ENCODE measurements around the gene ACSF3.

ACSF3 gene

DNA sequence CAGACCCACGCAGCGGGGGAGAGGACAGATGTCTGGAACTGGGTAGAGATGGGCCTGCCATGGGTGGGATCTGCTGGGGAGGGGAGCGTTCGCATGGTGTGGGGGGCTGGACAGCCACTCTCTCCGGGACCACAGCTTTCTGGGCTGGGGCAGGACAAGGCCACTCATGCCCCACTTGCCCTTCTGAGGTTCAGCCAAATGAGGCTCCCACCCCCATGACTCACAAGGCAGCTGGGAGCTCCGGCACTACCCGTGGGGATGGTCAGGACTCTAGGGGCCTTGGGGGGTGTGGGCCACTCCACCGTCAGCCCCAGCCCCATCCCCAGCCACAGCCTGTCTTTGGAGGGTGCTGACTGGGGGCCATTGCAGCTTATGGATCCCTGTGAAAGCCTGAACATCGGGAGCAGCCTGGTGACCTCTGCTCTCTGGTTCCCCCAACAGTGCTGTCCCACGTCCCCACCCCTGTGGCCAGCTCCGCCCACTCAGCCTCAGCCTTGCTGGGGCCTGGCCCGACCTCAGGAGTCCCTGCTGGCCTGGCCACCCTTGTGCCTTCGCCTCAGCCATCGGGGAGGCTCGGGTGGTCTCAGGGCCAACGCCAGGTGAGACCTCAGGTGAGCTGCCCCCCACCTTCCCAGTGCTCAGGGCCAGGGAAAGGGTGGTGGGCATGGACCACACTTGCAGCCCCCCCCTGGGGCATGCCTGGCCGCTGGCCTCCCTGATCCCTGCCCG lies 73.2 kb downstream of the ACSF3 start:
- no peak for DNase-seq

DNA sequence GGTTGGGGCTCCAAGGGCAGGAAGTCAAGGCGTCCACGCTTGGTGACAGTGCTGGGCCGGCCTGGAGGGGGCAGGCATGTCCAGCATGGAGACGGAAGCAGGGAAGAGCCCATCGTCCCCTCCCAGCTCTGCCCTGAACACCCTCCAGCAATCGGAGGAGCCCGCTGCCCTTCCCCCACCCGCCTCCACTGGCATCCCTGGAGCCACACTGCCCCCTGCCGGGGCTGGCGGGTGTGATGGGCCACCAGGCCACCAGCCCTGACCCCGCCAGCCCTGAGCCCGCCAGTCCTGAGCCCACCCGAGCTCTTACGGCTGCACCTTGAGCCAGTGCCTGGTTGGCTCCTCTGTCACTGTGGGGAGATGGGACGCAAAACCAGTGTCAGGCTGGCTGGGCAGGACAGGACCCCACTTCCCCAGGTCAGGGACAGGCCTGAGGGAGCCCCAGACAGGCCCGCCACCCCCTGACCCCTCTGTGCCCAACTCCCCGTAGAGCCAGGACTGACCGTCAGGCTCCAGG lies 73.8 kb downstream of the ACSF3 start:
- peak; percentile 20 for DNase-seq

DNA sequence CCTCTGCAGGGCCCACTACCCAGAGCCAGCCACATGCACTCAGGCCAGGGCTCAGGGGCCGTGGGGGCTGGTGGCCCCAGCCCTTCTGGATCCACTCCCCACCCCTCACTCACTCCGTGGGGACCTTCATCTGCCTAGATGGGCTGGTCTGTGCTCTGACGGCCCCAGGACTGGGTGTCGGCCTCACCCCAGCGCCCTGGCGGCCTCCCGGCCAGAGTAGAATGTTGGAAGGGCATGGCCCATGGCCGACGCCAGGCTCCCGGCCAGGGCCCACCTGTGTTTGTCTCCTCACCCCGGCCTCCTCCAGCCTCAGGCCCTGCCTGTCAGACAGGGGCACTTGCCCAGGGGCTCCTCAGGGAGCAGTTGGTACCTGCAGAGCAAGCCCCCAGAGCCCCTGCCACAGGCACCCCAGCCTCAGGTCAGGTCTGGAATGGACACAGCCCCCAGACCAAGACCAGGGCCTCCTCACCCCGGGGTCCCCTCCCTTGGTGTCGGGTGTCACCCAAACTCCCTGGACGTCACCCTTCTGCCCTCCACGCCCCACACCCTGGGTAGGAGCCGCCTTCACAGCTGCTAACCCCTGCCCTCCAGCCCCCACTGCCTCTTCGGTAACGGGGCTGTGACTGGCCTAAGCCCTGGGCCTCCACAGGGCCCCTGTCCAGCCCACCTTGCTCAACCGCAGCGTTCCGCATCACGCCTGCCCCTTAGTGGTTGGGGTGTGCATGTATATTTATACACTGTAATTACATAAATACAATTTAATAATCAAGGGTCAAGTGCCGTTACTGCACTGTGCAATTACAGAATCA lies 74.9 kb downstream of the ACSF3 start:
- no peak for DNase-seq

DNA sequence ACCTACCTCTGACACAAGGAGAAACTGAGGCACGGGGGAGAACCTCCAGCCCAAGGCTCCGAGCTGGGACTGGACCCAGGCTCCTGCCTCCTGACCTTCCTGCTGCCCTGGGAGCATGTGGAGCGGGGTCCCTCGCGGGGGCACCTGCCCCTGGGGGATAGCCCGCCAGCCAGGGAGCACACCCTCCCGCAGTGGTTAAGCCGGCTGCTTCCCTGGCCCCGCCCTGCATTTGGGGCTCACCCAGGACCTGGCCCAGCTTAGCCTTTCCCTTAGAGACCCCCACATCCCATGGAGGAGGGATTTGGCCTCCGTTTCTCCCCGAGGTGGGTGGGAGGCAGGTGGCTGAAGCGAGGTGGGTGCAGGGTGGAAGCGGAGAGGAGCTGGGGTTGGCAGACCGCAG lies 76.1 kb downstream of the ACSF3 start:
- no peak for DNase-seq

DNA sequence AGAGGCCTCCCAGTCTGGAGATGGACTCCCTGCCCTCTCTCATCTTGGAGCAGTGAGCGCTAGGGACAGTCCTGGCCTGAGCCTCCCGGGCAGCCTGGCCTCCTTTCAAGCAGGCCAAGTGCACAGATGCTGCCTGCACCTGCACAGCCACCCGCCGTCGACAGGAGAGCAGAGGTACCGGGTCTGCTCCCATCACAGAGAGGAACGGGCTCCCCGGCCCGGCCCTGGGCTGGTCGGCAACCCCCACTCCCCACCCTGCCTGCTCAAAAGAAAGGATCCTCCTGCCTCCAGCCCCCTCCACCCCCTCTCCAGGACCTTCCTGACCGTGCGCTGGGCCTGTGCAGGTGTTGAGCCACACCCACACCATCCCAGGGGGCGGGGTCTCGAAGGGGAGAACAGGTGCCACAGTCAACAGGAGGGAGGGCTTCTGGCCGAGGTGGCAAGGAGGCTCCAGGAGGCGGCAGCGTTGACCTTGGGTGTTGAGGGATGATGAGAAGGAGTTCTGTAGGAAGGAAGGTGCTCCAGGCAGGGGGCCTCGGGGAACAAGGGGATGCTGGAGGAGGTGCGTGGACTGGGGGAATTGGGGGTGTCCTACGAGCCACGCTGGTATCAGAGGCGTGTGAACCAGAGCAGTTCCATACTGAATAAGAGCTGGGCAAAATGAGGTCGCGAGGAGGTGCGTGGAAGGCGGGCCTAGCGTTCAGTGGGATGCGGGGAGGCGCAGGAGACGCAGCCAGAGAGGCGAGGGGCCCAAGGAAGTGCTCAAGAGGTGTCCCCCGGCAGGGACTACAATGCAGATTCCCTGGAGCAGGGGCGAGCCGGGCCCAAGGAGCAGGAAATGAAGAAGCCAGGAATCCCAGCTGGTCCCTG lies 76.9 kb downstream of the ACSF3 start:
- no peak for DNase-seq

DNA sequence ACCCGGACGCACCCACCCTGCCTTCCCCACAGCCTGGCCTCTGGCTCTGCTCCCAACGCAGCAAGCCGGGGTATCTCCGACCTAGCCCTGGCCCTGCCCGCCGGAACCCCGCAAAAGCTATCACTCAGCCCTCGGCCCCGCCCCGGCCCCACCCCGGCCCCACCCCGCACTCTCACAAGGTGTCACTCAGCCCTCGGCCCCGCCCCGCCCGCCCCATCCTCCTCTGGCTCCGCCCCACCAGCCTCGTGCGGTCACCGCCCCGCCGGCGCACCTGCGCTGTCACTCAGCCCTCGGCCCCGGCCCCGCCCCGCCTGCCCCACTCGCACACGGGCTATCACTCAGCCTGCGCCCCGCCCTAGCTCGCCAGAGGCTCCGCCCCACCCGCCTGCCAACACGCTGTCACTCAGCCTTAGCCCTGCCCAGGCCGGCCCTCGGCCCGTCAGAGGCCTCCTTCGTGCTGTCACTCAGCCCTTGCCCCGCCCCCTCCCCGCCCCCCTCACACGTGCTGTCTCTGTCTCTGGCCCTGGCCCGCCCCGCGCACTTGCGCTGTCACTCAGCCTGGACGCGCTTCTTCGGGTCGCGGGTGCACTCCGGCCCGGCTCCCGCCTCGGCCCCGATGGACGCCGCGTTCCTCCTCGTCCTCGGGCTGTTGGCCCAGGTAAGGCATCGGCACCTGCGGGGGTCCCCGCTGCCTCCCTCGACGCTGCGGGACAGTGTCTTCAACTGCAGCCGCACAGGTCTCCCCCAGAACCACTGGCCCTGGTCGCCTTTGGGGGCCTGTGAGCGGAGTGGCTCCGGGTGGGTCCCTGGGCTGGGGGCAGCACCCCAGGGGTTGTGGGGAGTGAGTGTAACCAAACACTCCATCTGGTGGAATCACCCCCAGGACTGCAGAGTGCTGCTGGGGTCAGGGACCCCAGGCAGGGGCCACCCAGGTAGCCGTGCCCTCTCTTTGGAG lies 77.8 kb downstream of the ACSF3 start, which contains the start of gene CDH15:
Gene CDH15 (plus strand): TSS at position 533 of the 955 bp plus-strand sequence. CDS start 84 bp downstream, at position 617.
- peak; percentile 39 for DNase-seq

DNA sequence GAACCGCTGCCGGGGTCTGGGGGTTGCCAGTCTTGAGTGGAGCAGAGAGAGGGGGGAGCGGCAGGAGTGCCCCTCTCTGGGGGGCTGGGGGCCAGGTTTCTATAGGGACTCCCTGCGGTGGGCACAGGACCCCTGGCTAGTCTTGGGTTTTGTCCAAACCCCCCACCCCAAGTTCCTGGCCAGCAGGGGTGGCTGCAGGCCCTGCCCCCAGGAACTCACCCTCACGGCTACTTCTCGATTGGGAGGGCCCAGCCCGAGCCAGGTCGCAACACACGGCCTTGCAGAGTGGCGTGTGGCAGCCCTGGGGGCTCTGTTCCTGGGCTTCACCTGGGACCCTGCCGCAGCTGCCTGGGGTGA lies 78.5 kb downstream of the ACSF3 start:
- DNase-seq, result no peak

DNA sequence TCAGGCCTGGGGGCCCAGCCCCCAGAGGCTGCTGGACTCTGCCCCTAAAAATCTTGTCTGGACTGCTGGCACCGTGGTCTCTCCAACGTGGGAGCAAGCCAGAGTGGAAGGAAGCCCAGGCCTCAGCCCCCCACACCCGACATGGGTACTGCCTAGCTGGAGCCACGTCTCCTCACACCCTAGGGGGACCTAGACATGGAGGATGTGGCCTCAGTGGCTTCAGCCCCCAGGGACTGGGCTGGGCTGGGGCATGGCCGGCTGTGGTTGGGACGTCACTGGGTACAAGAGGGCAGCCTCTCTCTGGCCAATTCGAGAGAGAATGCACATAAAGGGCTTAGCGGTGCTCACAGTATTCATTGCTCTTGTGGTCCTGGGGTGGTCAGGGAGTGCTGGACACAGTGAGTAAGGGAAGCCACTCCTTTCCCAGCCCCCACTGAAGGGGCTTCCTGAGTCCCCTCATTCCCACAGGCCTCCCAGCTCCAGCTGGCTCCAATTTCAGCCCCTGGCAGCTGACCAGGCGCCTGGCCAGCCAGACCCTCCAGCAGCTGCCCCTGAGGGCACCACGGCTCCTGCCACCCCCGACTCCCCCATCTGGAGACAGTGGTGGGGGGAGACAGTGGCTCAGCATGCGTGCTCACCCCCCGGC lies 79.0 kb downstream of the ACSF3 start:
- no peak for DNase-seq

DNA sequence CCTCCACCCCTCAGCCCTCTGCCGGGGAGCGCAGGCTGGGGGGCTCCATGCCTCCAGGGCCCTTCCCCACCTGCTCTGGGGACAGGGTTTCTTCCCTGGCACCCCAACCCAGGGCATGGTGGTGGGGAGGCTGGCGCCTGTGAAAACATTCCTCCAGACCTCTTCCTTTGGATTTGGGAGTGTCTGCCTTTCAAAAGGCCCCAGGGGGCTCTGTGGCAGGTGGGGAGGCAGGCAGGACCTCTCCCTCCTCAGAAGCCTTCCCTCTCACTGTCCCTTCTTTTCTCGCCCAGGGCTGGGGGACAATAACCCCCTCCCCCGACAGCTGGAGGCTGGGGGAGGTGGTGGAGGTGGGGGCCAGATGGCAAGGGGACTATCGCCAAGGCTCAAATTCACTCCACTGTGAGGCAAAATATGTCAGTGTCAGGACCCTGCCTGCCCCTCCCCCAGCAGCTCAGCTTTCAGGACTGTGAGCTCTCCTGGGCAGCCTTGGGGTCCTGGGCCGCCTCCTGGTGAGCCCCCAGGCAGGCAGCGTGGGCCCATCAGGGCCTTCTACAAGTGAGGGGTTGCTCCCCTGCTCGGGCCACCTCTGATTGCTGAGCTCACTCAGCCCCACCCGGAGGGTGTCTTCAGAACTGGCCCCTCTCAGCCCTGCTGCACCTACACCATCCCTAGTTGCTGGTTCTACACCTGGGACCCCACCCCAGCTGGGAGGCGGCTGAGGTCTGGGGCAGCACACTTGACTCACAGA lies 79.7 kb downstream of the ACSF3 start:
- DNase-seq, result no peak

DNA sequence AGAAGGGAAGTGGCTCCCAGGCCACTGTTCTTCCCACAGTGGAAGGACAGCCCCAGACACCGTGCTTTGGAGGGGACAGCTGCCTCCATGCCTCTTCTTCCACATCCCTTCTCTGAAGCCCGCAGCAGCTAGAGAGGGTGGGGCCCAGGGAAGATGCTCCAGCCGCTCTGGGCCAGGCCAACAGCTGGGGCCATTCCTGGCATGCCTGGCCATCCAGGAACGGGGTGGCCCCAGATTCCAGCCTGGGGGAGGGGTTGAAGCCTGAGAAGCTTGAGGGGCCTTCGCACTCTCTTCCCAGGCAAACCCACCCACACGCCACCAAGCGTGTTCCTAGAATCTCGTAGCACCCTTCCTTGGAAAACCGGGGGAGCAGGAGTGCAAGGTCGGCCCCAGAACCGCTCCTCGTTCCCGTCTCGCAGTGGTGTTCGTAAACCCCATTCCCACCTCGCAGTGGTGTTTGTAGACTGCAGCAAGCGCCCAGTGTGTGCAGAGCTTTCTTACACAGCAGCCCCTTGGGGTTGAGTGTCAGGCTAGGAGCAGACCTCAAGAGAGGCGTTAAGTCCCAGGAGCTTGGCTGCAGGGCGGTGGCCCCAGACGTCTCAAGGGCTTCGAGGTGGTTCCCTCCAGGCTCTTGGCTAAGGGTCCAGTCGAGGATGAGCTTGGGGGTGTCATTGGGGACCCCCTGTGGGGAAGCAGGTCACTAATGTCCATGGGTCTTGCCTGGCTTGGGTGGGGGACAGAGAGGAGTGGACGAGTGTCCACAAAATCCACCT lies 80.6 kb downstream of the ACSF3 start:
- DNase-seq, result no peak

DNA sequence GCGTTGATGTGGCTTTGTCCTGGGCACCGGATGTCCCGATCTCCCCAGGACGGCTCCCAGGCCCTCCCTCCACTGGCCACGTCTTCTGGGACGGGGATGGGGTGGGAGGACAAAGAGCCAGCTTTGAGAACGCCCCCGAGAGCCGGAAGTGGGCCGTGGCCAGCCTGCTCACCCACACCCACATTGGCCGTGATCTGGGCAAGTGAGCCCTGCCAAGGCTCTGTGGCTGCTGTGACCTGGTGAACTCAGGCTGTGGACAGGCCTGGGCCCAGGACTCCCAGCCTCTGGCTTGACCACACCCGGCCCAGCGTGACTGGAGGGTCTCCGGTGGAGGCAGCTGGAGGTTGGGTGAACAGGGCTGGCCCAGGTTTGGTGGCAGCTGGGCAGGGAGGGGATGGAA lies 81.2 kb downstream of the ACSF3 start:
- DNase-seq, result no peak

DNA sequence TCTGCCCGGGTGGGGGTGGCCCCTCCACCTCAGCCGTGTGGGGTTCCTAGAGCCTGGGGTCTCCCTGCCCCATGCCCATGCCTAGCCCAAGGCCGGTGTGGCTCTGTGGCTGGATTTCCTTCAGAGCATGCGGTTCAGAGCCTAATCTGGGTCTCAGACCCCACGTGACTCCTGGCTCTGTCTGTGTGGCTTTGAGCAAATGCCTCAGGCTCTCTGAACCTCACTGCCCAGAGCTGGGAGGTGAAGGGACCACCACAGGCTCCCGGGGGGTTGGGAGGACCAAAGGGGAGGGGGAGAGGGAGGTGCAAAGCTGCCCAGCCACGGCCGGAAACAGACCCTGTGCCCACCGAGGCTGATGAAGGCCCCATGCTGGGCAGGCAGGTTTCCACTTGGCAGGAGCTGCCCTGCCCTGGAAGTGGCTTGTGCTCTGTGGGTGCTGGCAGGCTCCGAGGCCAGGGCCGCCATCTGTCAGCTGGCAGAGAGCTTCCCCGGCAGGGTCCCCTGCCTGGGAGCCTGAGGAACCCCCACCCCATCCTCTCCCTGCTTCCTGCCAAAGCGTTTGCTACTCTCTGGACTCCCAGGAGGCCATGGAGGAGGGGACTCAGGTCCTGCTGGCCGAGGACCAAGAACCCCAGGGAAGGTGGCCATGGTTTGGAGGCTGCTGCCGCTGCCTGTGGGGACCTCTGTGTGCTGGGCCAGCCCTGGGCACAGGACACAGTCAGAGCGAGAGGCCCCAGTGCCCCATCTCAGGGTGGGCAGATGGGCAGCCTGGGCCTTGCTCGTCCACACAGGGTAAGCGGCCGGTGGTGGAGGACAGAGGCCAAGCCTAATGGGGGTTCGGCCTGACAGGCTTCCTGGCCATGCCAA lies 81.9 kb downstream of the ACSF3 start:
- no peak for DNase-seq

DNA sequence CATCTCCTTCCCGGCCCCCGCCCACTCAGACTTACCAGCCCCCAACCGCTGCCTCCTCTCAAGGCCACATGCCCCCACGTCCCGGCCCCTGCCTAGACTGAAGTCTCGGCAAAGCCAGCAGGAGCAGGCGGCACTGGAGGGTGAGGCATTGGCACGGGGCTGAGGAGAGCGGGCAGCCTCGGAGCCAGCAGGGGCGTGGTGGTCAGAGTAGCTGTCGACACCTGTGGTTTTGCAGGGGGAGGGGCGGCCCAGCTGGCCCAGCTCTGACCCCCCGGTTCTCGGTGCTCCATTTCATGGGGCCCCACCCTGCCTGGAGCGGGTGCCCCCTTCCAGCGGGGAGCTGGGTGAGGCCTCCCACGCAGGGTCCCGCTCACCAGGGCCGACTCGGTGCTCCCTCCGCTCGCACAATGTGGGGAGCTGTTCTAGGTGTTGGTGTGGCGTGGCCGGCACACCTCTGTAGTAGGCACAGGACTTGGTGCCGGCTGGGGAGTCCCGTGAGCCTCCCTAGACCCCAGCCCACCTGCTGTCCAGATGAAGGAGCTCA lies 82.6 kb downstream of the ACSF3 start:
- DNase-seq, result no peak

DNA sequence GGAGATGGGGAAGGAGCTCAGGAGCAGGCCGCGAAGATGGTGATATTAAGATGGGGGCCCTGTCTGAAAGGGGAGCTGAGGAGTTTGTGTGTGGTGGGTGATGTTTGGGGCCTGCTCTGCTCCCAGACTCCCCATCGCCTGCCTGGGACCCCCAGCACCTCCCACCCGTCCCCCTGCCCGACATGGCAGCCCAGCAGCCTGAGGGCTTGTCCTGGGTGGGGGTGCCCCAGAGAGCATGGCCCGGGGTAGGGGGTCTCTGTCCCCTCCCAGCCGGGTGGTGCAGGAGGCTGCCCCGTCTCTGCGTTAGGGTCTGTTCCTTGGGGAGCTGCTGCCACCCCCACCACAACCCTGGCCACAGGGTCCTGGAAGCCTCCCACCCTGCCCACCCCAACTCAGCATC lies 83.1 kb downstream of the ACSF3 start:
- no peak for DNase-seq

DNA sequence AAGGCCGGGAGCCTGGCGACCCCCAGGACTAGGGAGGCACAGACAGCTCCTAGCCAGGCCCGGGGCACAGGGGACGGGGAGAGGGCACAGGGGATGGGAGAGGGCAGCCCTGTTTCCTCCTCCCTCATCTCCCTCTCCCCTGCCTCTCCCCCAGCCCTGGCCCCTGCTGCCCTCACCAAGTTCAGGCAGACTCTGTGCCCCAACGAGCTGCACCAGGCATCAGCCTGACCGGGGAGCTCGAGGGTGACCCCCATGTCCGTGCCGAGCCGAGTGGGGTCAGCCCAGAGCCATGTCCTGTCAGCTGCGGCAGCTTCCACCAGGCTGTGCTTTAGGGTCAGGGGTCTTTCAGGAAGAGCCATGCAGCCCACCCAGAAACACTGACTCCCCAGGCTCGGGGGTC lies 83.8 kb downstream of the ACSF3 start:
- DNase-seq, result no peak

DNA sequence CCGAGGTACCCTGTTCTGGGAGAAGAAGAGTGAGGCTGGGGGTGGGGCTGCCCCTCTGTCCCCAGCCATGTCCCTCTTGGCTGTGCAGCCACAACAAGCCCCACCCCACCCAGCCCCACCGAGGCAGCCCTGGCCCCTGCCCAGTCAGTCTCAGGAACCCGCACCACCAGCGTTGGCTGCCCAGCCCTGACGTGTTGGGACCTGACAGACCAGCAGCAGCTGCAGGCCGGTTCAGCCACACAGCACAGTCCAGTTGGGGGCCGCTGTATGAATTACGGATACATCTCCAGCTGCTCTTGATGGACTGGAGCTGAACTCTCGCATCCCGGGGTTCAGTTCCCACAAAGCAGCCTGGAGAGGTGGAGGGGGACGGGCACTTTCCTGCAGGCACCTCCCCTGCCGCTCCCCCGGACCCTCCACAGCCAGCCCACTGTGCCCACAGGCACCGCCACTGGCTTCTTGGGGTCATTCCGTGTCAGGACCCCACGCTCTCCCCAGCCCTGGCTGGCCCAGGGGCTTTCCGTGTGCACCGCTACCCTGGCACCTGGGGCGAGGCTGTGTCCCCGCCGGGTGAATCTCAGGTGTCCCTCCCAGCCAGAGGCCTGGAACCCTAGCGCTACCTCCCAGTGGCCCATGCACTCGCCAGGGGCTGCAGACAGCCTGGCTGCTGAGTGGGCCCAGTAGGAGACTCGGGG lies 84.9 kb downstream of the ACSF3 start:
- DNase-seq, result no peak

DNA sequence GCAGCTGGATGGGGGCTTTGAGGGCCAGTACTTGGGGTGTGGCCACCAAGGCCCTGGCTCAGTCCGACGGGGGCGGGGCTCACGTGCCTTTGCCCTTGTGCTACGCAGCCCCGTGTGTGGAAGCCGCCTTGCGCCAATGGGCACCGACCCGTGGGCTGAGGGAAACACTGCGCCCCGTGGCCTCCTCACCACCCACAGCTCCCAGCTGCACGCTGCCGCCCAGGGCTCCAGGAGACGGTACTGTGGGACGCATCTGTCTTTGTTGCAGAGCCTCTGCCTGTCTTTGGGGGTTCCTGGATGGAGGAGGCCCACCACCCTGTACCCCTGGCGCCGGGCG lies 85.5 kb downstream of the ACSF3 start:
- no peak for DNase-seq

Data from amniotic stem cell (primary cell).